ENCODE measurements around the gene KSR1. TPM values are rescaled to one million over a fixed set of nuclear protein-coding genes. Genes with fewer than 3 reads are reported as not detected.

The KSR1 gene
- total and polyA plus RNA-seq, 9 of the 15 experiments (the other 6 are each of a cell fraction or from before 2014, with no cell fraction given): 1.4 to 51.7 (median 18.4) TPM

DNA sequence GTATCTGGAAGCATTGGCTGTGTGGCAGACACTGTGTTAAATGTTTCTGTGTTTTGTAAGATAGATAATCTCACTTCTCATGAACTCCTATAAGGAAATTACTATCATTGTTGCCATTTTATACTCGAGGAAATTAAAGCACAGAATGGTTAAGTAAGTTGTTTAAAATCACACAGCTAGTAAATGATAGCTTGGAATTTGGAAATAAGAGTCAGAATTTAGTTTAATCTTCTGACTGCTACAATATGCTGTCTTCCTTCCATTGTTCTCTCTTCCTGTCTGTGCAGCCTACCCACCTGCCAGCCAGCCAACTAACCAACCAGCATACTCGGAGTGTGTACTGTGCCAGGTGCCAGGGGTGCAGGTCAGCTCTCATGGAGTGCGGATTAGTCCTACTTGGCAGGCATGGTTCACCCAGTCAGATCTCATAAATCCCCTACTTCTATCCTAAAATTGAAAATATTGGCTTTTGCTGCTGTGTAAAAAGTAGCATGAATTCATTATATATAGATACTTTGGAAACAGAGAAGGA is 94.8 kb downstream of the KSR1 start:
- no TSS peak for BruUV-seq (replicated peaks)
- DNase-seq (ENCODE audit: extremely low read depth in 1 of 4, low spot score in 3 of 4) (no peak), FAIRE-seq (no peak), ATAC-seq (no peak)
- POLR2A ChIA-PET: interaction anchor here (1.2 to 3.3 kb wide), 2 partner anchors 10 to 15 kb away, joined by 6 to 12 read pairs; no protein-coding TSS in a partner anchor
- no peaks in the 10 kb centered on the region for H3K9me3 ChIP-seq (replicated peaks; ENCODE audit: control insufficient read depth, insufficient read depth, low read depth, low read length)
- intact Hi-C loops (cut with micrococcal nuclease) (no loop called here), in situ Hi-C loops (cut with MboI) (no loop called here)
- no peak overlapping the region for H3K9ac ChIP-seq (ENCODE audit: insufficient read depth in 1 of 2, low read depth in 2 of 2, low read length in 2 of 2)
- no peak overlapping the region for H3K4me2 ChIP-seq (ENCODE audit: insufficient read depth, low read length)
- H2AFZ ChIP-seq (ENCODE audit: low read depth, low read length): no peak overlapping the region
- H3K4me3 ChIP-seq: no peak overlapping the region
- no peaks in the 10 kb centered on the region for H3K27me3 ChIP-seq (ENCODE audit: control insufficient read depth in 2 of 2, insufficient read depth in 2 of 2, low read length in 2 of 2)
- H3K4me1 ChIP-seq (replicated peaks in 1 of 2; ENCODE audit: control insufficient read depth in 2 of 2, insufficient read depth in 2 of 2, low read length in 2 of 2): peaks cover 26 to 30% of the 10 kb centered on the region in 2 experiments
- no peak overlapping the region for H3K27ac ChIP-seq (ENCODE audit: extremely low read depth, low read depth, low read length)
- CTCF ChIA-PET (ENCODE audit: low intra/inter-chr PET ratio): no interaction called here
- H3K79me2 ChIP-seq (ENCODE audit: control insufficient read depth, insufficient read depth, low read length): peaks cover 35% of the 10 kb centered on the region
- WGBS (ENCODE audit: insufficient coverage, low coverage, missing lambda C conversion rate): 70% methylated on average over 3 of the region's 3 CpGs
- peaks cover 12% of the 10 kb centered on the region for H4K20me1 ChIP-seq (replicated peaks; ENCODE audit: control insufficient read depth, insufficient read depth, low read length)
- peak; percentile 89 for TF ChIP-seq RBM25 (IDR thresholded peaks at IDR 0.05; ENCODE audit: low read depth, low read length, severe bottlenecking)
- no peak for TF ChIP-seq SMARCE1 (IDR thresholded peaks at IDR 0.05)
- TF ChIP-seq, protein P1, sequence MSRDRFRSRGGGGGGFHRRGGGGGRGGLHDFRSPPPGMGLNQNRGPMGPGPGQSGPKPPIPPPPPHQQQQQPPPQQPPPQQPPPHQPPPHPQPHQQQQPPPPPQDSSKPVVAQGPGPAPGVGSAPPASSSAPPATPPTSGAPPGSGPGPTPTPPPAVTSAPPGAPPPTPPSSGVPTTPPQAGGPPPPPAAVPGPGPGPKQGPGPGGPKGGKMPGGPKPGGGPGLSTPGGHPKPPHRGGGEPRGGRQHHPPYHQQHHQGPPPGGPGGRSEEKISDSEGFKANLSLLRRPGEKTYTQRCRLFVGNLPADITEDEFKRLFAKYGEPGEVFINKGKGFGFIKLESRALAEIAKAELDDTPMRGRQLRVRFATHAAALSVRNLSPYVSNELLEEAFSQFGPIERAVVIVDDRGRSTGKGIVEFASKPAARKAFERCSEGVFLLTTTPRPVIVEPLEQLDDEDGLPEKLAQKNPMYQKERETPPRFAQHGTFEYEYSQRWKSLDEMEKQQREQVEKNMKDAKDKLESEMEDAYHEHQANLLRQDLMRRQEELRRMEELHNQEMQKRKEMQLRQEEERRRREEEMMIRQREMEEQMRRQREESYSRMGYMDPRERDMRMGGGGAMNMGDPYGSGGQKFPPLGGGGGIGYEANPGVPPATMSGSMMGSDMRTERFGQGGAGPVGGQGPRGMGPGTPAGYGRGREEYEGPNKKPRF (IDR thresholded peaks at IDR 0.05; ENCODE audit: low read depth, low read length): no peak
- TF ChIP-seq ZNF764 (CRISPR knock-in tag; IDR thresholded peaks at IDR 0.05; ENCODE audit: low read depth): no peak
- TF ChIP-seq, protein P2, sequence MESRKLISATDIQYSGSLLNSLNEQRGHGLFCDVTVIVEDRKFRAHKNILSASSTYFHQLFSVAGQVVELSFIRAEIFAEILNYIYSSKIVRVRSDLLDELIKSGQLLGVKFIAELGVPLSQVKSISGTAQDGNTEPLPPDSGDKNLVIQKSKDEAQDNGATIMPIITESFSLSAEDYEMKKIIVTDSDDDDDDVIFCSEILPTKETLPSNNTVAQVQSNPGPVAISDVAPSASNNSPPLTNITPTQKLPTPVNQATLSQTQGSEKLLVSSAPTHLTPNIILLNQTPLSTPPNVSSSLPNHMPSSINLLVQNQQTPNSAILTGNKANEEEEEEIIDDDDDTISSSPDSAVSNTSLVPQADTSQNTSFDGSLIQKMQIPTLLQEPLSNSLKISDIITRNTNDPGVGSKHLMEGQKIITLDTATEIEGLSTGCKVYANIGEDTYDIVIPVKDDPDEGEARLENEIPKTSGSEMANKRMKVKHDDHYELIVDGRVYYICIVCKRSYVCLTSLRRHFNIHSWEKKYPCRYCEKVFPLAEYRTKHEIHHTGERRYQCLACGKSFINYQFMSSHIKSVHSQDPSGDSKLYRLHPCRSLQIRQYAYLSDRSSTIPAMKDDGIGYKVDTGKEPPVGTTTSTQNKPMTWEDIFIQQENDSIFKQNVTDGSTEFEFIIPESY (CRISPR knock-in tag; IDR thresholded peaks at IDR 0.05): no peak
- TF ChIP-seq KDM1A (IDR thresholded peaks at IDR 0.05): peak in 1 of 2 experiments; percentile 39; a peak in 1 of 4 replicates
- TF ChIP-seq NCOR1 (IDR thresholded peaks at IDR 0.05): no peak
- TF ChIP-seq THRAP3 (IDR thresholded peaks at IDR 0.05; ENCODE audit: borderline replicate concordance): no peak
- TF ChIP-seq CEBPG (CRISPR knock-in tag; IDR thresholded peaks at IDR 0.05): no peak
- no peak for TF ChIP-seq CEBPG (tag; conservative IDR thresholded peaks at IDR 0.05 in 1 of 2, IDR thresholded peaks at IDR 0.05 in 1 of 2)
- no peak for TF ChIP-seq ZBED1 (IDR thresholded peaks at IDR 0.05)
- no peak for TF ChIP-seq SAFB2 (IDR thresholded peaks at IDR 0.05; ENCODE audit: borderline replicate concordance, low read depth, low read length, severe bottlenecking)
- no peak for TF ChIP-seq ZNF3 (CRISPR knock-in tag; IDR thresholded peaks at IDR 0.05)
- TF ChIP-seq BCOR (IDR thresholded peaks at IDR 0.05): 0 out of 2 replicates have a peak, but pooled peaks have one; percentile 50
- no peak for TF ChIP-seq FOXK1 (CRISPR knock-in tag; IDR thresholded peaks at IDR 0.05; ENCODE audit: borderline replicate concordance)
- H3K36me3 ChIP-seq (ENCODE audit: control insufficient read depth, insufficient read depth, low read length): peaks cover 35% of the 10 kb centered on the region
- peaks cover 3% of the 10 kb centered on the region for H3K9me1 ChIP-seq (ENCODE audit: control insufficient read depth, insufficient read depth, low read length)
